Right lobe of liver (tissue), 4 donors: ENCODE measurements around the gene PSMC3IP.

Experiments used
- POLR2A ChIP-seq: fragments of 450-650 bp; IDR thresholded peaks from one replicate; pipeline ENCODE4 v1.6.1; 2017; ENCODE audit warnings: antibody characterized with exemption, mild to moderate bottlenecking
- TF ChIP-seq, protein P1 (sequence below), 4 donors: fragments of 200-600 bp in 3 of 4; fragments of 450-650 bp in 1 of 4; IDR thresholded peaks; one replicate each; pipeline versions ENCODE4 v1.5.1 to v1.8.0; 2016 to 2022; ENCODE audit warnings: antibody characterized with exemption in 4 of 4, mild to moderate bottlenecking in 2 of 4
- donor health status: DM: no; HTN: no; CAD: no.
- donor health status: DM: no; HTN: no; CAD: no.
- donor health status: DM: no; HTN: yes; CAD: no.

DNA sequence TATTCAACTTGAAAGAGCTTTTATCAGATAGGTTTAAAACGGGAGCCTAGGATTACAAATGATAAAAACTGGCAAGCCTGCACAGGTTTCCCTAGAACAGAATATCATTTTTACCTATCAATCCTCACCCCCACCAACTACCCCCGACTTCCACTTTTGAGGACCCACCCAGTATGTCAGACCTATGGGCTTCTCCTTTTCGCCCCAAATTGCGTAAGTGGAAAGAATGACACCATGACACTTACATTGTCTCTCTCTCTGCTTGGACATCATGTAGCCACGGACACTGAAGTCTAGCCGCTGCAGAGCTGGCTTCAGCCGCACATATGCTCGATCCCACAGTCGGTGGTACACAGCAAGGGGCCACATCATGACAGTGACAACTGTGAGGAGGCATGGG, 7.4 kb upstream of the PSMC3IP start:
- TF ChIP-seq POLR2A, result no peak
- TF ChIP-seq, protein P1, sequence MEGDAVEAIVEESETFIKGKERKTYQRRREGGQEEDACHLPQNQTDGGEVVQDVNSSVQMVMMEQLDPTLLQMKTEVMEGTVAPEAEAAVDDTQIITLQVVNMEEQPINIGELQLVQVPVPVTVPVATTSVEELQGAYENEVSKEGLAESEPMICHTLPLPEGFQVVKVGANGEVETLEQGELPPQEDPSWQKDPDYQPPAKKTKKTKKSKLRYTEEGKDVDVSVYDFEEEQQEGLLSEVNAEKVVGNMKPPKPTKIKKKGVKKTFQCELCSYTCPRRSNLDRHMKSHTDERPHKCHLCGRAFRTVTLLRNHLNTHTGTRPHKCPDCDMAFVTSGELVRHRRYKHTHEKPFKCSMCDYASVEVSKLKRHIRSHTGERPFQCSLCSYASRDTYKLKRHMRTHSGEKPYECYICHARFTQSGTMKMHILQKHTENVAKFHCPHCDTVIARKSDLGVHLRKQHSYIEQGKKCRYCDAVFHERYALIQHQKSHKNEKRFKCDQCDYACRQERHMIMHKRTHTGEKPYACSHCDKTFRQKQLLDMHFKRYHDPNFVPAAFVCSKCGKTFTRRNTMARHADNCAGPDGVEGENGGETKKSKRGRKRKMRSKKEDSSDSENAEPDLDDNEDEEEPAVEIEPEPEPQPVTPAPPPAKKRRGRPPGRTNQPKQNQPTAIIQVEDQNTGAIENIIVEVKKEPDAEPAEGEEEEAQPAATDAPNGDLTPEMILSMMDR (IDR thresholded peaks at IDR 0.05), result no peak
